ENCODE measurements around the gene MTNR1A. TPM values are rescaled to one million over a fixed set of nuclear protein-coding genes. Genes with fewer than 3 reads are reported as not detected.

Gene MTNR1A
- total and polyA plus RNA-seq, 3 donors from 2014 or later = 1.5 to 3.3 (median 1.9) TPM

DNA sequence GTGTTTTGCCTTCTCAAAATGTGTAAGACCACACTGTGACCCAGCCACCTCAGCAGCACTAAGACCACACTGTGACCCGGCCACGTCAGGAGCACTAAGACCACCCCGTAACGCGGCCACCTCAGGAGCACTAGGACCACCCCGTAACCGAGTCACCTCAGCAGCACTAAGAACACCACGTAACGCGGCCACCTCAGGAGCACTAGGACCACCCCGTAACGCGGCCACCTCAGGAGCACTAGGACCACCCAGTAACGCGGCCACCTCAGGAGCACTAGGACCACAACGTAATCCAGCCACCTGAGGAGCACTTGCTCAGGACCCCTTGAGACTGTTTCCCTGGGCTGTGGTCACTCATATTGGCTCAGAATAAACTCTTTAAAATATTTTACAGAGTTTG lies 71.7 kb downstream of the MTNR1A start:
- H3K27ac ChIP-seq = no peak overlapping the region
- 95 to 97% methylated on average over 16 of the region's 16 CpGs for WGBS, 2 donors
- no peaks in the 10 kb centered on the region for H3K4me1 ChIP-seq
- H3K9me3 ChIP-seq = no peaks in the 10 kb centered on the region
- DNase-seq = no peak
- H3K4me3 ChIP-seq = no peak overlapping the region
- H3K36me3 ChIP-seq (ENCODE audit: low read depth, missing control alignments) = no peaks in the 10 kb centered on the region
- TF ChIP-seq, protein P1, sequence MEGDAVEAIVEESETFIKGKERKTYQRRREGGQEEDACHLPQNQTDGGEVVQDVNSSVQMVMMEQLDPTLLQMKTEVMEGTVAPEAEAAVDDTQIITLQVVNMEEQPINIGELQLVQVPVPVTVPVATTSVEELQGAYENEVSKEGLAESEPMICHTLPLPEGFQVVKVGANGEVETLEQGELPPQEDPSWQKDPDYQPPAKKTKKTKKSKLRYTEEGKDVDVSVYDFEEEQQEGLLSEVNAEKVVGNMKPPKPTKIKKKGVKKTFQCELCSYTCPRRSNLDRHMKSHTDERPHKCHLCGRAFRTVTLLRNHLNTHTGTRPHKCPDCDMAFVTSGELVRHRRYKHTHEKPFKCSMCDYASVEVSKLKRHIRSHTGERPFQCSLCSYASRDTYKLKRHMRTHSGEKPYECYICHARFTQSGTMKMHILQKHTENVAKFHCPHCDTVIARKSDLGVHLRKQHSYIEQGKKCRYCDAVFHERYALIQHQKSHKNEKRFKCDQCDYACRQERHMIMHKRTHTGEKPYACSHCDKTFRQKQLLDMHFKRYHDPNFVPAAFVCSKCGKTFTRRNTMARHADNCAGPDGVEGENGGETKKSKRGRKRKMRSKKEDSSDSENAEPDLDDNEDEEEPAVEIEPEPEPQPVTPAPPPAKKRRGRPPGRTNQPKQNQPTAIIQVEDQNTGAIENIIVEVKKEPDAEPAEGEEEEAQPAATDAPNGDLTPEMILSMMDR (IDR thresholded peaks at IDR 0.05) = no peak
- no peak for TF ChIP-seq POLR2A (IDR thresholded peaks at IDR 0.05)
- intact Hi-C loops (cut with DNase I; ENCODE audit: low total_unique reads) = loop anchor here (10.0 kb wide), 1 partner anchor 101 kb away; no protein-coding TSS in a partner anchor
- H3K27me3 ChIP-seq = no peaks in the 10 kb centered on the region

Small RNA genes within 50 kb of the gene (small RNA-seq; reads per million reads assigned to genes)
- 0 to 0.19 reads per million in 2 donors for gene RNU6-1055P

Other genes starting within 250 kb of the MTNR1A start
- 100 to 1,000 TPM; 118 to 157 TPM for gene FAT1, start 168.3 kb upstream of the MTNR1A start, total RNA-seq
- 51.5 TPM for gene FAT1, start 168.3 kb upstream of the MTNR1A start, polyA plus RNA-seq (ENCODE audit: insufficient read depth, low read depth, low replicate concordance)